ENCODE results near the gene SLC25A38.

The SLC25A38 gene

GRCh38 chr3:39443530-39443929, 60.4 kb downstream of the SLC25A38 start:
- no peaks in the 10 kb centered on the region for H3K36me3 ChIP-seq (replicated peaks; ENCODE audit: insufficient read depth, low read length)
- DNase-seq: no peak
- no peaks in the 10 kb centered on the region for H4K20me1 ChIP-seq (ENCODE audit: insufficient read depth, low read length)
- H3F3A ChIP-seq (ENCODE audit: insufficient read depth, low read length): no peaks in the 10 kb centered on the region
- no peak overlapping the region for H3K4me2 ChIP-seq (ENCODE audit: low read depth, low read length)
- no peaks in the 10 kb centered on the region for H3K27me3 ChIP-seq (replicated peaks; ENCODE audit: insufficient read depth, low read length)
- no peaks in the 10 kb centered on the region for H3K79me2 ChIP-seq (ENCODE audit: low read length)
- no peaks in the 10 kb centered on the region for H3K9me3 ChIP-seq (replicated peaks; ENCODE audit: insufficient read depth, low read length)
- no peaks in the 10 kb centered on the region for H3K9me2 ChIP-seq (replicated peaks; ENCODE audit: insufficient read depth, low read length)
- no peak overlapping the region for H3K4me3 ChIP-seq (ENCODE audit: low read length)
- H3K4me1 ChIP-seq (ENCODE audit: low read length): no peaks in the 10 kb centered on the region
- H3K27ac ChIP-seq (ENCODE audit: low read length): no peak overlapping the region
- no peak overlapping the region for H3K9ac ChIP-seq (ENCODE audit: low read length)
- TF ChIP-seq EZH2 (optimal IDR thresholded peaks at IDR 0.05; ENCODE audit: low read depth, low read length) (no peak), EZH2phosphoT487 (IDR thresholded peaks at IDR 0.05; ENCODE audit: low read length) (no peak)
- TF ChIP-seq, protein P1, sequence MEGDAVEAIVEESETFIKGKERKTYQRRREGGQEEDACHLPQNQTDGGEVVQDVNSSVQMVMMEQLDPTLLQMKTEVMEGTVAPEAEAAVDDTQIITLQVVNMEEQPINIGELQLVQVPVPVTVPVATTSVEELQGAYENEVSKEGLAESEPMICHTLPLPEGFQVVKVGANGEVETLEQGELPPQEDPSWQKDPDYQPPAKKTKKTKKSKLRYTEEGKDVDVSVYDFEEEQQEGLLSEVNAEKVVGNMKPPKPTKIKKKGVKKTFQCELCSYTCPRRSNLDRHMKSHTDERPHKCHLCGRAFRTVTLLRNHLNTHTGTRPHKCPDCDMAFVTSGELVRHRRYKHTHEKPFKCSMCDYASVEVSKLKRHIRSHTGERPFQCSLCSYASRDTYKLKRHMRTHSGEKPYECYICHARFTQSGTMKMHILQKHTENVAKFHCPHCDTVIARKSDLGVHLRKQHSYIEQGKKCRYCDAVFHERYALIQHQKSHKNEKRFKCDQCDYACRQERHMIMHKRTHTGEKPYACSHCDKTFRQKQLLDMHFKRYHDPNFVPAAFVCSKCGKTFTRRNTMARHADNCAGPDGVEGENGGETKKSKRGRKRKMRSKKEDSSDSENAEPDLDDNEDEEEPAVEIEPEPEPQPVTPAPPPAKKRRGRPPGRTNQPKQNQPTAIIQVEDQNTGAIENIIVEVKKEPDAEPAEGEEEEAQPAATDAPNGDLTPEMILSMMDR (IDR thresholded peaks at IDR 0.05; ENCODE audit: low read length): no peak
- no peak overlapping the region for H2AFZ ChIP-seq (ENCODE audit: low read length)

DNA sequence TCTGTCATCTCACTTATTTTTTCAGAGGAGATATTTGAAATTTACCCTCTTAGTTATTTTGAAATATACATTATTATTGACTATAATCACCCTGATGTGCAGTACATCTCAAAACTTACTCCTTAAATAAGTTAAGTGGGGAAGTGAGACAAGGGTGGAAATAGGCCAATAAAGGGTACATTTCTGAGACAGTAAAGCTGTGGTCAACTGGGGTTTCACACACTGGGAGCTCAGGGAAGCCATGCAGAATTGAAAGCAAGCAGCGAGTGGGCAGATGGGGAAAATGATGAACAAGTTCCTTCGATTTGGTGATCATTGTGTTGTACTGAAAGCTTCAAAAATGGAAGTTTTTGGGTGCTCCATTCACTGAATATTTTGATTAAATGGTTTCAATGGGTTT, 62.8 kb downstream of the SLC25A38 start:
- H3K27ac ChIP-seq (ENCODE audit: low read length): no peak overlapping the region
- no peak overlapping the region for H2AFZ ChIP-seq (ENCODE audit: low read length)
- no peaks in the 10 kb centered on the region for H3K9me2 ChIP-seq (replicated peaks; ENCODE audit: insufficient read depth, low read length)
- no peaks in the 10 kb centered on the region for H3K4me1 ChIP-seq (ENCODE audit: low read length)
- H4K20me1 ChIP-seq (ENCODE audit: insufficient read depth, low read length): no peaks in the 10 kb centered on the region
- no peak overlapping the region for H3K4me2 ChIP-seq (ENCODE audit: low read depth, low read length)
- no peaks in the 10 kb centered on the region for H3F3A ChIP-seq (ENCODE audit: insufficient read depth, low read length)
- H3K9me3 ChIP-seq (replicated peaks; ENCODE audit: insufficient read depth, low read length): no peaks in the 10 kb centered on the region
- H3K9ac ChIP-seq (ENCODE audit: low read length): no peak overlapping the region
- TF ChIP-seq, protein P1 (IDR thresholded peaks at IDR 0.05; ENCODE audit: low read length): no peak
- no peak overlapping the region for H3K4me3 ChIP-seq (ENCODE audit: low read length)
- no peaks in the 10 kb centered on the region for H3K27me3 ChIP-seq (replicated peaks; ENCODE audit: insufficient read depth, low read length)
- H3K36me3 ChIP-seq (replicated peaks; ENCODE audit: insufficient read depth, low read length): no peaks in the 10 kb centered on the region
- no peaks in the 10 kb centered on the region for H3K79me2 ChIP-seq (ENCODE audit: low read length)
- no peak for DNase-seq

- Histone ChIP-seq H3K27me3 (replicated peaks; ENCODE audit: insufficient read depth, low read length) (no peaks in the 10 kb centered on the region), H3K9ac (ENCODE audit: low read length) (no peak overlapping the region), H3F3A (ENCODE audit: insufficient read depth, low read length) (no peaks in the 10 kb centered on the region), H3K4me1 (ENCODE audit: low read length) (no peaks in the 10 kb centered on the region), H2AFZ (ENCODE audit: low read length) (no peak overlapping the region), H3K36me3 (replicated peaks; ENCODE audit: insufficient read depth, low read length) (no peaks in the 10 kb centered on the region), H3K4me3 (ENCODE audit: low read length) (no peak overlapping the region), H4K20me1 (ENCODE audit: insufficient read depth, low read length) (no peaks in the 10 kb centered on the region), H3K9me3 (replicated peaks; ENCODE audit: insufficient read depth, low read length) (no peaks in the 10 kb centered on the region), H3K79me2 (ENCODE audit: low read length) (no peaks in the 10 kb centered on the region), H3K27ac (ENCODE audit: low read length) (no peak overlapping the region), H3K4me2 (ENCODE audit: low read depth, low read length) (no peak overlapping the region), H3K9me2 (replicated peaks; ENCODE audit: insufficient read depth, low read length) (no peaks in the 10 kb centered on the region)
- DNase-seq: no peak
- TF ChIP-seq, protein P1 (IDR thresholded peaks at IDR 0.05; ENCODE audit: low read length): no peak
- no peak for TF ChIP-seq EZH2 (optimal IDR thresholded peaks at IDR 0.05; ENCODE audit: low read depth, low read length)
- no peak for TF ChIP-seq EZH2phosphoT487 (IDR thresholded peaks at IDR 0.05; ENCODE audit: low read length)
These were observed 63.3 kb downstream of the SLC25A38 start for GRCh38 chr3:39446444-39446843.

Data from MM.1S (cell line).